Measurements from ENCODE around the gene OSBPL2.

Gene OSBPL2

DNA sequence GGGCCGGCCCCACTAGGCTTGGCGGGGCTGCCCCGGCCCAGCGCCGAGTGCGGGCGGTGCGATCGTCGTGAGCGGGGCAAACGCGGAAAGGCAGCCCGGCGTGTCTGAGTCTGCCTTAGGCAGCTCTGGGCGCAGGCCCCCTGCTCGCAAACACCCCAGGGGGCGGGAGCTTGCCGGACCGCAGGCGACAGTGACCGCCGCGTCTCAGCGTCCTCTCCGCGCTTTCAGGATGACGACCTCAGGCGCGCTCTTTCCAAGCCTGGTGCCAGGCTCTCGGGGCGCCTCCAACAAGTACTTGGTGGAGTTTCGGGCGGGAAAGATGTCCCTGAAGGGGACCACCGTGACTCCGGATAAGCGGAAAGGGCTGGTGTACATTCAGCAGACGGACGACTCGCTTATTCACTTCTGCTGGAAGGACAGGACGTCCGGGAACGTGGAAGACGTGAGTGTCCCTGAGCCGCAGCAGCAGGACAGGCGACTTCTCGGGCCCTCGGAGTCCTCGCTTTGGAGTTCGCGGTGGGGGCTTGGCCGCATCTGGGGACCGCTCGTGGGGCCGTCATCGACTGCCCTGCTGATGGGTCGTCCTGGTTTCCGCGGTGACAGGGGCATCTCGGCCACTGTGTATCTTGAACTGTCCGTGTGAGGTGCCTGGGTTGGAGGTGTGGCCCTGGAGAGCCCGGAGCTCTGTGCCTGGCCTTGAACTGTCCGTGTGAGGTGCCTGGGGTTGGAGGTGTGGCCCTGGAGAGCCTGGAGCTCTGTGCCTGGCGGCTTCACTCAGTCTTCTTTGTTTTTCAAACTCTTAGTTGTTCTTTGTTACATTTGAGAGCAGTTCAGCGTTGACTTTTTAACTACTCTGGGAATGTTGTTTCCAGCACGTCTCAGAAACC, 65.3 kb downstream of the OSBPL2 start:
- no peak for DNase-seq

DNA sequence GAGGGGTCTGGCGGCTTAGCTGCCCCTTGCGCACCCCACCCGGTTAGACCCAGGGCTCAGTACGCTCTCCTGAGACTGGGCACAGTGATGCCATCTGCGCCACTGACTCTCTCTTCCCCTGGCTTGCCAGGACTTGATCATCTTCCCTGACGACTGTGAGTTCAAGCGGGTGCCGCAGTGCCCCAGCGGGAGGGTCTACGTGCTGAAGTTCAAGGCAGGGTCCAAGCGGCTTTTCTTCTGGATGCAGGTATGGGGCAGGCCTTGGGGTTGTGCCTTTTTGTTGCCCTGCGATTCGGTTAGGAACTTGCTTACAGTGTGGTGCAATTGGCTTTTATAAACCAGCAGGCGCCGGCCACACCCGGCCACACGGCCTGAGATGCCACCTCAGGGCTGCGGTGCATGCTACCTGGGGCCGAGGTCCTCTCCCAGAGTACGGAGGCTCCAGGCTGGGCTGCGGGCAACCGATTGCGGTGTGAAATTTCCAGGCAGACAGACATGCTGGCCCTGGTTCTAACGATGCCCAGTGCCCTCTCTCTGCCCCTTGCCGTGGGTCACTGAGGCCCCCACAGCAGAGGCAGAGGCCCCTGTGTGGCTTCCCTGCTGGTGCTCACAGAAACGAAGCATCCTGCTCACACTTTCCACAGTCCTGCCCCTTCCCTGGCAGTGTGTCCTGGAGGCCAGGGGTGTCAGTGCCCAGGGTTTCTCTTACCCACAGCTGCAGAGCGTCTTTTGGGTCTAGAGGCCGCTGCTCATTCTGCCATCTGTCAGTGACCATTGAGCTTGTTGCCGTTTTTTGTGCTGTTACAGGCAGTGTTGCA, 66.2 kb downstream of the OSBPL2 start:
- DNase-seq, result no peak

DNA sequence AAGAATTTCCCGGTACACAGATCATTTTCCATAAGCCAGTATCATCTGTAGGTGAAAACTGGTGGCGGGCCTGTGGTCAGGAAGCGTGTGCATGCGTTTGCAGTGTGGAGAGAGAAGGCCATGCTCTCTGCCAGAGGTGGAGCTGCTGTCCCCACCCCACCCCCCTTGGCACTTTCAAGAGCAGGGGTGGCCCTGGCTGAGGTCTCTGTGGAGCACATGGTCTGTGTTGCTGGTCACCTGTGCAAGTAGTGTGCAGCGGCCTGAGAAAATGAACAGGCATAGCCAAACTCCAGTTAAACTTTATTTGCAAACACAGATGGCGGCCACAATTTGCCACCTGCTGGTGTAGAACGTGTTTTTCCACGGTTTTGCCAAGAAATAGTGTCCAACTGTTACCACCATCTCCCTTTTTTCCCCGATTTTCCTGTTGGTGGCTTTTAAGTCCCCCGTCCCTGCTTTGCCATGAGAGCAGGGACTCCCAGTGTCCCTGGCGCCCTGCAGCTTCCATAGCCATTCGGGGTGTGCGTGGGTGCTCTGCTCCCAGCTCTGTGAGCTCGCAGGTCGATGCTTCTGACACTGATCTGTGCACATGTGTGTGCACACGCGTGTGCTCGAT, 66.9 kb downstream of the OSBPL2 start:
- DNase-seq, result no peak

DNA sequence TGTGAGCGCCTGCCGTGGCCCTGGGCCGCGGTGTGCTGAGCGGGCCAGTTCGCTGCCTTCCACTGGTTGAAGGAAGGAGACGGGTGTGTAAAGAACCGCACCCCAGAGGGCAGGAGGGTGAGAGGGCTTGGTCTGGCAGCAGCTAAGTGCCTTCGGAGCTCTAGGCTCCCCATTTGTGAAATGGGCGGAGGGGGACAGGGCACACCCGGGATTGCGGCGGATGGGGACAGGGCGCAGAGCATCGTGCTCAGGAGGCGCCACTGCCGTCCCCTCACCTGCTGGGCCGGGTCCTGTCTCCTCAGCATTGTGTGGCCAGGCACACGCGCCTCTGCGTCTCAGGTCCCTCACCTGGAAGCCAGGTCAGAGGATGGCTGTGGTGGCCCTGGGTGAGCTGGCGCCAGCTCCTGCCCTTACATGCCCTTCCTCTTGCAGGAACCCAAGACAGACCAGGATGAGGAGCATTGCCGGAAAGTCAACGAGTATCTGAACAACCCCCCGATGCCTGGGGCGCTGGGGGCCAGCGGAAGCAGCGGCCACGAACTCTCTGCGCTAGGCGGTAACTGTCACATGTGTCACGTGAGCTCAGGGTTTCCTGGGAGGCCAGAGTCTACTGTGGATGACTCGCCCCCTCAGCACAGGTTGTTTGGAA, 67.6 kb downstream of the OSBPL2 start:
- no peak for DNase-seq

DNA sequence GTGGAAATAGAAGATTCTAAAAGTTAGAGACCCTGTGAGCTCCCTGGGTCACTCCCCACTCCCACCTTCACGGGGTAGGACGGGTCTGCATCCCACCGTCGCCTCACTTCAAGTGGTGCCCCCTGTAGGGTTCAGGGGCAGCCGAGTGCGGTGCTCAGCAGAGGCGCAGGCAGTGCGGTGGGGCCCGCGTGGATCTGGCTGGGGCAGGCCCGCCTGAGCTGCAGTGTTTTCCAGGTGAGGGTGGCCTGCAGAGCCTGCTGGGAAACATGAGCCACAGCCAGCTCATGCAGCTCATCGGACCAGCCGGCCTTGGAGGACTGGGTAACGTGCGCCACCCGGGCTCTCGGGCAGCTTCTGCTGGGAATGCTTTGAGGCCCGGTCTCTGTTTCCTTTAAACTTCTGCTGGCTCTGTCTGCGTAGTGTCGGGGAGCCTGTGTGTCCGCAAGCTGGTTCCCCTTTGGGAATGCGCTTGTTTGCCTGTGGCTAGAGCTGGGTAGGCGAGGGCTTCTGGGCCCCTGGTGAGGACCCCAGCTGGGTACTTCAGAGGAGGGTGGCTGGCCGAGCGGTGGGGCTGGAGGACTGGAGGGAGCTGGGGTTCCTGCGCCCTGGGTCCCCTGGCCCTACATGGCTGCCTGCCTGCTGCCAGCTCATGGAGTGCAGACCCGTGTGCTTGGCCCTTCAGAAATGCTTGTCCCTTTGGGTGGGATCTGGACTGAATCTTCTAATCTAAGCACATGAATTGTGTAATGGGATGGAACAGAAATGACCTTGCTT, 68.3 kb downstream of the OSBPL2 start:
- no peak for DNase-seq

DNA sequence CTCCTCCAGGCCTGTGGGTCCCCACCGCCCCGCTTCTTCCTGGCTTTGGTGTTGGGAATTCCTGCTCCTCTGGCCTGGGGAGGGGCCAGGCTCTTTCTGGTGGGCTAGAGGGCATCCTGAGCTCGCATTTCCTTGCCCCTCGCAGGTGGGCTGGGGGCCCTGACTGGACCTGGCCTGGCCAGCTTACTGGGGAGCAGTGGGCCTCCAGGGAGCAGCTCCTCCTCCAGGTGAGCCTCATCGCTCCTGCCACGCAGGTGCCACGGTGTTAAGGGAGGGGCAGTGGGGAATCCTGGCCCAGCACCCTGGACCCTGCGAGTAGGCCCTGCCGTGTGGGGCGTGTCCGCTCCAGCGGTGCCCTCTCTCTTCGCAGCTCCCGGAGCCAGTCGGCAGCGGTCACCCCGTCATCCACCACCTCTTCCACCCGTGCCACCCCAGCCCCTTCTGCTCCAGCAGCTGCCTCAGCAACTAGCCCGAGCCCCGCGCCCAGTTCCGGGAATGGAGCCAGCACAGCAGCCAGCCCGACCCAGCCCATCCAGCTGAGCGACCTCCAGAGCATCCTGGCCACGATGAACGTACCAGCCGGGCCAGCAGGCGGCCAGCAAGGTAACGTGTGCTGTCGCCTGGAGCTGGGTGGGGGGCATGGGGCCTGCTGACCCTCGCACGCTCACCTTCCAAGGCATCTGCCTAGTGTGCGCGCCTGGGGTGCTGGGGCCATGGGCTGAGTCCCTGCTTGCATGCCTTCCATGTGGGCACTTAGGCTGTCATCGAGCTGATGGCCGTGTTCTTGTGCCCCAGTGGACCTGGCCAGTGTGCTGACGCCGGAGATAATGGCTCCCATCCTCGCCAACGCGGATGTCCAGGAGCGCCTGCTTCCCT, 69.1 kb downstream of the OSBPL2 start:
- no peak for DNase-seq

DNA sequence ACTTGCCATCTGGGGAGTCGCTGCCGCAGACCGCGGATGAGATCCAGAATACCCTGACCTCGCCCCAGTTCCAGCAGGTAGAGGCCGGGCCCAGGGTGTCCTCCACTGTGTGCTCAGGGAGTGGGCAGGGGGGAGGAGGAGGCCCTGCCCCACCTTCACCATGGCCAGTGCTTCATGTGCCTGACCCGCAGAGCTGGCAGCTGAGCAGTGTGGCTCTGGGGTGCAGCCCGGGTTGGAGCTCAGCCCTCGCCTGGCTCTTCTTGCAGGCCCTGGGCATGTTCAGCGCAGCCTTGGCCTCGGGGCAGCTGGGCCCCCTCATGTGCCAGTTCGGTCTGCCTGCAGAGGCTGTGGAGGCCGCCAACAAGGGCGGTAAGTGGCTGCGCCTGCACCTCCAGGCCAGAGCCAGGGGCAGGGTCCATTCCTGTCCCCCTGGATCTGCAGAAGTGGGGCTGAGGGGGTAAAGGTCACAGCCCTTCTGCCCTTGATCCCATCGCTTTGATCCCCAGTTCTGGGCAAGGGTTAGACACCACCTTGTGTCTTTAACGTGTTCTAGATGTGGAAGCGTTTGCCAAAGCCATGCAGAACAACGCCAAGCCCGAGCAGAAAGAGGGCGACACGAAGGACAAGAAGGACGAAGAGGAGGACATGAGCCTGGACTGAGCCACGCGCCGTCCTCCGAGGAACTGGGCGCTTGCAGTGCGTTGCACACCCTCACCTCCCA, 69.9 kb downstream of the OSBPL2 start:
- no peak for DNase-seq

DNA sequence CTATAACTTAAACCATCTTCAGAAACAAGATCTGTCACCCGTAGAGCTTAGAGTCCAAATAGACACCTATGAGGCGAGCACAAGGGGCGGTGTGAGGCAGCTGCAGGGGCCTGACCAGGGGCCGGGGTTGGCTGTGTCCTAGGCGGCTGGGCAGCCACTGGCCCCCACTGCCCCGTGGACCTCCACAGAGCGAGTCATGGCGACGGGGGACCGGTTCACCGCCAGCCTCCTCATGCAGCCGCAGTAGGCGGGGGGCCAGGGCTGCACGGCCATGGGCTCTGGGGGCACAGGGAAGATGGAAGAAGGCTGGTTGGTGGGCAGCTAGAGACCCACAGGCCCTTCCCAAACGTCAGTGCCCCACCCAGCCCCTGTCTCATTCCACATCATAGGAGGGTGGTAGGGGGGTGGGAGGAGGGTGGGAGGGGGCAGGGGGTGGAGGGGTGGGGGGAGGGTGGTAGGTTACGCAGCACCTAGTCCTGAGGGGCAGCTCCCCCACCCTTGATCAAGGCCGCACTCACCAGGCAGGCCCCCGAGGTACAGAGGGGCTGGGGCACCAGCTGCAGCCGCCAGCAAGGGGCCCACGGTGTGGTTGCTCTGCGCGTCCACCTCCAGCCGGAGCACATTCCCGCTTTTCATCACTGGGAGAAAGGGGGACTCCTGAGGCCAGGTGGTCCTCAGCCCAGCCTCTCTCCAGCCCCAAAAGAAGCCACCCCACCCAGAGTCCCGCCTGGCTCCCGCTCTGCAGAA, 71.0 kb downstream of the OSBPL2 start:
- DNase-seq, result no peak

DNA sequence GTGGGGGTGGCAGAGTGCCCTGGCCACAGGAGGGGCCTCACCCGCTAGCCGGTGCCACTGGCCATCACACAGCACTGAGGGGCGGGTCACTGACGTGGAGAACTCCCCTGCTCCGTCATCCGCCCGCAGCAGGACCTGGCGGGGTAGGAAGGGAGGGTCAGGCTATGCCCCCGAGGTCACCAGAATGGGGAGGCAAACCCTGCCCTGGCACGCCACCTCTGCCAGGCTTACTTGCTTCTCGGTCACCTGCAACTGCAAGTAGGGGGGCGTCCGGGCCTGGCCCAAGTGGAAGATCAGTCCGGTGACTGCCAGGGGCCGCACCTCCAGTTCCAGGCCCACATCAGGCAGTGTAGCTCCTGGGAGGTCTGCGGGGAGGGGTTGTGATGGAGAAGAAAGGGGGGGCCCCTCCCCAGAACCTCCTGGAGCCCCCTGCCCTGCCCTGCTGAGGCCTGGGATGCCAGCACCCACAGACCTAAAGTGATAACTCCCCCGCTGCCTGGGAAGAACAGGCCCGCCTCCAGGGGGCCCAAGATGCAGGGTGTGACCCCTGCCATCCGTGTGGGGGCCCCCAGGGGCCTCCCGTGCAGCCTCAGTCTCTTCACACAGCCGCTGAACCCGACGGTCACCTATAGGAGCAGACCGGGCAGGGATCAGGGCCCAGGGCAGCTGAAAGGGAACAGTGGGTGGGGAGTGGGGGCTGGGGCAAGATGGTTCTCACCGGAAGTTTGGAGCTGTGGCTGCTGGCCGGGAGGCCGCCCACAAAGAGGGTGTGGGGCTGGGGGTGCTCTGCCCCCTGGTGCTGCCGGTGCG, 71.8 kb downstream of the OSBPL2 start:
- no peak for DNase-seq

DNA sequence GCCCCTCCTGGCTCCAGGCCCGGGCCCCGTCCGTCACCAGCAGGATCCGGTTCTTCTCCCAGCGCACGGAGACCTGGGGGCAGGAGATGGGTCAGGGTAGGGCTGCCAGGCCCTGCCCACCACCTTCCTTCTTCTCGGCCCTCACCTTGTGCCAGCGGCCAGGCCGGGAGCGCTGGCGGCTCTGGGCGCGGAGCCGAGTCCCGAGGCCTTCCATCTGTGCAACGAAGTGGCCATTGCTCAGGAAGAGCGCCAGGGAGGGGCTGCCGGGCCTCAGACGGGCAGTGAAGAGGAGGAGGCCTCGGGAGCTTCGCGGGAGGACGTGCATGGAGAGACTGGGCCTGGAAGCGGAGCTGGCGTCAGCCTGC, 72.4 kb downstream of the OSBPL2 start:
- no peak for DNase-seq

DNA sequence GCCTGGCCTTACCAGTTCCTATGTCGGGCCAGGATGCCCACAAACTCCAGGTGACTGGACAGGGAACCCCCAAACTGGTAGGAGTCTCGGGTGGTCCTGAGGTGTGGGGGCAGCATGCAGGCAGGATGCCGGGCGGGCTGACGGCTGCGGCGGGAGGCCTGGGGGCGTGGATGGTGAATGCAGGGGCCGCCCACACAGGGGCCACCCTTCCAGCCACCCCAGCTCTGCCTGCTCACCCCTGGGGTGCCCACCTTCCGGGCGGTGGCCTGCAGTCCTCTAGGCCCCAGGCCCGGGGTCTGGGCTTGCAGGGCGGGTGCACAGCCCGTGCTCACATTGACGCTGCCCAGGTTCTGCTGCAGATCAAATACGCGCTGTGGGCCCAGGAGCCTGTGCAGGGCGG, 72.8 kb downstream of the OSBPL2 start:
- DNase-seq, result no peak

DNA sequence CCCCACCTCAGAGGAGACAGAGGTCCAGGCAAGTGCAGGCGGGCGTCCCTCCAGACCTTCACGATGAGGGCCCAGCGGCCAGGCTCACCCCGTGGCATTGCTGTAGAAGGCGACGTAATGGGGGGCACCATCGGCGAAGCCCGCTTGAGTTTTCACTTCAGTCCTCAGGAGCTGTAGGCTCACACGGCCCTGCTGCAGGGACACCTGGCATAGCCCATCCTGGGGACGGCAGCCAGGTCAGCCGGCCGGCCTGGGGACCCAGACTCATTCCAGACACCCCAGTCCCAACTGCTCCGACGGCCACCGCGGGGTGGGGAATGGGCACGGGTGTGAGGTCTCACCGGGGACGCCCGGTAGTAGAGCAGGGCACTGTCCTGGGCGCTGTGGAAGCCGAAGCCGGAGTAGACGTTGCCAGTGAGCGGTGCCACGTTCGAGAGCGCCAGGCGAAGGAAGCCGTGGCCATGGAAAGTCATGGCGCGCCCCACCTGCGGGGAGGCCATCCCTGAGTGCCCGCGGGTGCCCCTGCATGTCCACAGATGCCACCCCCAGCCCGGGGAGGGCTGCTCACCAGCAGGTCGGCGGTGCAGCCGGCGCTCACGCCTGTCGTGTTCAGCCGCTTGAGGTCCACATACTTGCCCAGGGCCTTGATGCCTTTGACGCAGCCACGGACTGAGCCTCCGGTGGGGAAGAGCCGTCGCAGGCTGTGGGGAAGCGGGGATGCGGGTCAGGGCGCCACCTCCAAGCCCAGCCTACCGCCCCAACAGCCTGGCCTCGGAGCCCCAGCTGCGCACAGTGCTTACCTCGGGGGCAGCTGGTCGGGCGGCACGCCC, 73.7 kb downstream of the OSBPL2 start:
- no peak for DNase-seq

DNA sequence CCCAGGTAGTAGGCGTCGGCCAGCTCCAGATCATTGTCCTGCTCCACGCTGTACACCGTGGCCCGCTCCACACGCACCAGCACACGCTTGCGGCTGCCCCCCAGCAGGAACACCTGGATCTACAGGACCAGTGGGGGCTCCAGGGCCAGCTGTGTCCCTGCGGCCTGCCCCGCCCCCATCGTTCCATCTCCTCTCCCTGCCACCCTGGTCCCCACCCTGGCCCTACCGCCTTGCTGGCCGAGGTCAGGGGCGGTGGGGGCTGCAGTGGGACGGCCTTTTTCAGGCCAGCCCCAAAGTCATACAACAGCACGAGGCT, 74.3 kb downstream of the OSBPL2 start:
- no peak for DNase-seq

DNA sequence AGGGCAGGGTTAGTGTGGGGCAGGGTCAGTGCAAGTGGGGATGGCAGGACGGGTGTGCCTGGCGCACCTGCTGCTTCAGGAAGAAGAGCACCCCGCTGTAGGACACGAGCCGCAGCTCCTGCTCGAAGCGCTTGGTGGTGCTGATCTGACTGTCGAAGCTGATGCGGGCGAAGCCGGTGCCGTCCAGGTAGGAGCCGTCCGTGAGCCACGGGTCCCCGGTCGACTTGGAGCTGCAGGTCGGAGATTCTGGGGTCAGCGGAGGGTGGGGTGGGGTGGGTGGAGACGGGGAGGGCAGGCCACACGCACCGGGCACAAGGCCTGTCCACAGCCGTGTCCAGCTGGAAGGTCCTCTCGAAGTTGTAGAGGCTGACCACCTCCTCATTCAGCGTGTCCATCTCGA, 74.7 kb downstream of the OSBPL2 start:
- no peak for DNase-seq

DNA sequence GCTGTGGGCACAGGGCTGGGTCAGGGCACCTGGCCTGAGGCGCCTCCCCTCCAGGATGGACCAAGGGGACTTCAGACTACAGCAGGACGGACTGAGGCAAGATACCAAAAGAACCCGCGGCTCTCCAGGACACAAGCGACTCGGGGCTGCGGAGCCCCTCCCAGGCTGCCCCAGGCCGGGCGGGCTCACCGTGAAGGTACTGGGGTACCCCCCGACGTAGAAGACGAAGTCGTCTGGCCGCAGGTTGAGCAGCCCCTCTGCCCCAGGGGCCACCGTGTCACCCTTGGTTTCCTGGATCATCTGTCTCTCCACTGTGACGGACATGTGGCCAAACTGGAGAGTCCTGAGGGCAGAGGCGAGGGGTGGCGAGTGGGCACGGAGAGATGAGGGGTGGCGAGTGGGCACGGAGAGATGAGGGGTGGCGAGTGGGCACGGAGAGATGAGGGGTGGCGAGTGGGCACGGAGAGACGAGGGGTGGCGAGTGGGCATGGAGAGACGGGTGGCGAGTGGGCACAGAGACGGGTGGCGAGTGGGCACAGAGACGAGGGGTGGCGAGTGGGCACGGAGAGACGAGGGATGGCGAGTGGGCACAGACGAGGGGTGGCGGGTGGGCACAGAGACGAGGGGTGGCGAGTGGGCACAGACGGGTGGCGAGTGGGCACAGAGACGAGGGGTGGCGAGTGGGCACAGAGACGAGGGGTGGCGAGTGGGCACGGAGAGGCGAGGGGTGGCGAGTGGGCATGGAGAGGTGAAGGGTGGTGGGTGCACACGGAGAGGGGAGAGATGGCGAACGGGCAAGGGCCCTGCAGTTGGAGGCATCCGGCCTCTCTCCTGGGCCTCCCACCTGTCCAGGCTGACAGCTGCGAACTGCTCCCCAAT, 75.4 kb downstream of the OSBPL2 start:
- DNase-seq, result no peak

DNA sequence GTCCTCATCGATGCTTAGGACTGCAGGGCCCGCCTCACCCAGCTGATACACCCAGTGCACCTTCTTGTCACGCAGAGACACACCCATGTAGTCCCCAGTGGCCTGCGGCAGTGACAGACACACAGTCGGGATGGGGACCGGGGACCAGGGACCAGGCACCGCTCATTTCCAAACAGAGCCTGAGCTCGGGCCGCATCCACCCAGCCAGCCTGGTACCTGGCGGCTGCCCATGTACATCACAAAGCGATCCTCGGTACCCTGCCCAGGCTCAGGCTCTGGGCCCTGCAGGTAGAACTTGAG, 76.0 kb downstream of the OSBPL2 start:
- DNase-seq, result no peak

DNA sequence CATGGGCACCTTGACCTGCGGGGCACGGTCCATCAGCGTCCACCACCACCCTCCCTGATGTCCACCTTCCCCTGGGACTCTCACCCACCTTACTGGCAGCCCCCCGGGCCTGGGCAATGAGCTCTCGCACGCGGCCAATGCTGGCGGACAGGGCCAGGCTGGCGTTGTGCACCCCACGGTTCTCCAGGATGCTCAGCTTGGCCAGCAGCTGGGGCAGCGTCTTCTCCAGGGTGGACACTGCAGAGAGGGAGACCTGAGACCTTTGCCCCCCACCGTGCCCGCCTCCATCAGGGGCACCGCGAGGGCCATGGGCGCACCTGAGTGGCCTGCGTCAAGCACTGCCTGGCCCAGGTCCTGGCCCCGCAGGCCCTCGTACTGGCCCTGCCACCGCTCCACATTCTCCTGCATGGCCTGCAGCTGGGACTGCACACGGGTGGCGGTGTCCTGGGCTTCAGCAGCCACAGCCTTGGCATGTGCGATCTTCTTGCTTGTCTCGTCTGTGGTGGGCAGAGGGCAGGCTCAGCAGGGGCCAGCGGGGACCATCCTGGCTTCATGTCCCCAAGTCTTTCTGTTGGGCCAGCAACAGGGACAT, 76.5 kb downstream of the OSBPL2 start:
- DNase-seq, result no peak
